Esophagus (tissue), 2 donors: ENCODE measurements around the gene SLC9A4. TPM values are rescaled to one million over a fixed set of nuclear protein-coding genes. Genes with fewer than 3 reads are reported as not detected.

ENCODE experiments used
- H3K27ac ChIP-seq, 2 donors: one replicate each; pipeline ENCODE4 v1.5.1; 2013; ENCODE audit warnings: low read depth in 2 of 2, mild to moderate bottlenecking in 2 of 2, inconsistent platforms in 1 of 2, low read length in 1 of 2, moderate library complexity in 1 of 2
- H3K27me3 ChIP-seq, 2 donors: one replicate each; pipeline ENCODE4 v1.6.1; 2013; ENCODE audit warnings: low read length in 2 of 2, control low read depth in 1 of 2, mild to moderate bottlenecking in 1 of 2; ENCODE audit not compliant: insufficient read depth in 2 of 2, control insufficient read depth in 1 of 2
- H3K36me3 ChIP-seq, 2 donors: one replicate each; pipeline ENCODE4 v1.6.1; 2013; ENCODE audit warnings: low read length in 1 of 2; ENCODE audit not compliant: control insufficient read depth in 2 of 2, insufficient read depth in 2 of 2
- H3K4me1 ChIP-seq, 2 donors: one replicate each; pipeline ENCODE4 v1.6.1; 2013; ENCODE audit warnings: low read length in 1 of 2; ENCODE audit not compliant: control insufficient read depth in 2 of 2, insufficient read depth in 2 of 2
- H3K4me3 ChIP-seq, 2 donors: one replicate each; pipeline ENCODE4 v1.5.1; 2013; ENCODE audit warnings: low read length in 2 of 2, mild to moderate bottlenecking in 2 of 2, low read depth in 1 of 2, moderate library complexity in 1 of 2
- H3K9me3 ChIP-seq, 2 donors: one replicate each; pipeline ENCODE4 v1.6.1; 2013; ENCODE audit warnings: mild to moderate bottlenecking in 2 of 2, low read depth in 1 of 2, low read length in 1 of 2, moderate library complexity in 1 of 2; ENCODE audit not compliant: control insufficient read depth in 2 of 2, insufficient read depth in 1 of 2
- WGBS, 2 donors: extraction: QIAGEN DNeasy Blood & Tissue Kit; methylation state at CpG; one replicate each; pipeline ENCODE4 v1.1.7; 2013; 5-methylcytosine and 5-hydroxymethylcytosine counted together
- polyA plus RNA-seq, 2 donors: library from polyadenylated mRNA; stranded (reverse); fragments of 200-250 nt; gene quantifications; one replicate each; pipeline ENCODE4 v1.2.3, GENCODE V29; 2013
- donor health status: healthy with polysubstance abuse.
- donor health status: Bipolar disorder and iron deficiency.

SLC9A4 gene
- polyA plus RNA-seq, 2 donors: 1.8 to 2.0 TPM

DNA sequence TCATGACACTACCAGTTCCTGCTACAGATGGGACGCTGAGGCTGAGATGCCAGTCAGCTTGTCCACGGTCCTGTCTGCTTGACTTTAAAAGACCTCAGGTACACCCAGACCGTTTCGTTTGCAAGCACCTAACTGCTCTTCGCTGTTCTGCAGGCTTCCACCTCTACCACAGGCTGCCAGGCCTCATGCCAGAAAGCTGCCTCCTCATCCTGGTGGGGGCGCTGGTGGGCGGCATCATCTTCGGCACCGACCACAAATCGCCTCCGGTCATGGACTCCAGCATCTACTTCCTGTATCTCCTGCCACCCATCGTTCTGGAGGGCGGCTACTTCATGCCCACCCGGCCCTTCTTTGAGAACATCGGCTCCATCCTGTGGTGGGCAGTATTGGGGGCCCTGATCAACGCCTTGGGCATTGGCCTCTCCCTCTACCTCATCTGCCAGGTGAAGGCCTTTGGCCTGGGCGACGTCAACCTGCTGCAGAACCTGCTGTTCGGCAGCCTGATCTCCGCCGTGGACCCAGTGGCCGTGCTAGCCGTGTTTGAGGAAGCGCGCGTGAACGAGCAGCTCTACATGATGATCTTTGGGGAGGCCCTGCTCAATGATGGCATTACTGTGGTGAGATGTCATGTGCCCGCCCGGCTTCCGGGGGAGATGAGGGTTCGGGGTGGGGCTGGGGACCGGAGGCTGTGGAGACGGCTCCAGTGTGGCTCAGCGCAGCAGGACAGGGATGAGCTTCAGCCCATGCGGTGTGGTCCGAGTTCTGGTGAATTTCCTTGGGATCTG is 5.9 kb downstream of the SLC9A4 start:
- no peak overlapping the region for H3K4me3 ChIP-seq
- H3K27me3 ChIP-seq: no peaks in the 10 kb centered on the region
- H3K27ac ChIP-seq: no peak overlapping the region
- H3K9me3 ChIP-seq: no peaks in the 10 kb centered on the region
- WGBS, 2 donors: 88 to 93% methylated on average over 36 of the region's 36 CpGs
- no peaks in the 10 kb centered on the region for H3K4me1 ChIP-seq
- no peaks in the 10 kb centered on the region for H3K36me3 ChIP-seq

DNA sequence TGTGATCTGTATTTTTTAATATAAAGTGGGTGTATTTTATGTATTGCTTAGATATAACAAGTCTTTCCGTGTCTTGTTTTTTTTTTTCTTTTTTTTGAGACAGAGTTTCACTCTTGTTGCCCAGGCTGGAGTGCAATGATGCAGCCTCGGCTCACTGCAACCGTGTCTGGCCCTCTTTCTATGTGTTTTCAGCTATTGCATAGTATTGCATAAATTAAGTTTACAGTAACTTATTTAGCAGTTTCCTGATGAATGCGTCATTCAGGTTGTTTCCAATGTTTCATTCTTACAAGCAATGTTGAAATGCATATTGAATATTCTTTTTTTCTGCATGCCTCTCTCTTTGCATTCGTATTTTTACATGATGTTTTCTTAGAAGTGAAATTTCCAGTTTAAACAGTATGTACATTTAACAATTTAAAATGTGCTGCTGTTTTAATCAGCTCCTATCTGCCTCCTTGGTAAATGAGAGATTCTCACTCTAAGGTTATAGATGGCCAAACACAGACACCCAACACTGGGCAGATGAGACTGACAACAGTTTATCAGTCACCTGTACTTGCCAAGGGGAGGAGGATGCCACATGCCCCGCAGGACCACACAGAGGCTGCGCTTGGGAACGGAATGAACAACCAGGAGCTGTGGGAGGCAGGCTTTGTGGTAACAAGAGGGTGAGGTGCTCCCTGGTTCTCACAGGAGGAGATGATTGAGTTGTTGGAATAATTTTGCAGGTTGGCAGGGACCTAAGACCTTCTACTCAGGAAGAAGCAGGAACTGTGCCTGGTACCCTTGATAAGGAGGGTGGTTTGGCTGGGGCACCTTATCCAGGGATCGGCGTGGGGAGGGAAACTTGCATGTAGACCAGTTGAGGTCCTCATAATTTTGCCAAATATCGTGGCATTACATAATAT is 7.5 kb downstream of the SLC9A4 start:
- H3K36me3 ChIP-seq: no peaks in the 10 kb centered on the region
- H3K4me1 ChIP-seq: no peaks in the 10 kb centered on the region
- no peak overlapping the region for H3K27ac ChIP-seq
- no peaks in the 10 kb centered on the region for H3K27me3 ChIP-seq
- WGBS, 2 donors: 79 to 83% methylated on average over 11 of the region's 11 CpGs
- no peaks in the 10 kb centered on the region for H3K9me3 ChIP-seq
- no peak overlapping the region for H3K4me3 ChIP-seq

DNA sequence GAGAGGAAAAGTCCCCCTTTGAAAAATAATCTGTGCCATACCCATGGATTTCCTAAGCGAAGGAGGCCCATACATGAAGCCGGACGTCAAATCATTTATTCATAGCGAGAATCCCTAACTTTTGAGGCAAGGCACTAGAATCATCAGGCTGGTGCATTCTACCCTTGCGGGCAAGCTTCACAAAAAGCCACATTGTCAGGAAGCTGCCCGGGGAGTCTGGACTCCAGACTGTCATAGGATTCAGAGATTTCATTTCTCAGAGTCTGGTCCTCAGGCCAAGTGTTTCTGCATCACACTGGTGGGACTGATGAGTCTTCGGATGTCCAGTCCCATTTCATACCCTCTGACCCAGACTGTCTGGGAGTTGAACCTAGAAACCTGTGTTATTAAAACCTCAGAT is 8.9 kb downstream of the SLC9A4 start:
- Histone ChIP-seq H3K4me1 (peaks cover 0 to 7% of the 10 kb centered on the region in 2 donors), H3K4me3 (no peak overlapping the region), H3K36me3 (no peaks in the 10 kb centered on the region), H3K27ac (no peak overlapping the region), H3K27me3 (no peaks in the 10 kb centered on the region), H3K9me3 (no peaks in the 10 kb centered on the region)
- 76 to 77% methylated on average over 7 of the region's 7 CpGs for WGBS, 2 donors

DNA sequence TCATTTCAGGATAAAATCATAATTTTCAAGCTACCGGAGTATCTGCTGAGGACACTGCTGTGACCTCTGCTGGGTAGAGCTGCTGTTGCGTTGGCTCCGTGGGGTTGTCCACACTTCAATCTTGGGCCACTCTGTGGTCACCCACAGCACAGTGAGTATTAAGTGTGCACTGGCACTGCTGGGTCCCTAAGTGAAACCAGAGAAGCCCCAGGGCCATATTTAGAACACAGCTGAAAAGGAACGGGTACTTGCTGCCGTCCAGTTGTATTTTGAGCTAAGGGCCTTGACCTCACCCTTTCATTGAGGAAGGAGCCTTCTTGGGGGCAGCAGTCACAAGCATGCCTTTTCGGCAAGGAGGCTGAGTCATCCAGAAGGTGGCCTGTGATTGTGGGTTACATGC is 10.1 kb downstream of the SLC9A4 start:
- 85 to 86% methylated on average over 6 of the region's 6 CpGs for WGBS, 2 donors
- H3K4me3 ChIP-seq: no peak overlapping the region
- no peaks in the 10 kb centered on the region for H3K36me3 ChIP-seq
- no peaks in the 10 kb centered on the region for H3K27me3 ChIP-seq
- H3K4me1 ChIP-seq: peaks cover 0 to 14% of the 10 kb centered on the region in 2 donors
- no peak overlapping the region for H3K27ac ChIP-seq
- no peaks in the 10 kb centered on the region for H3K9me3 ChIP-seq

DNA sequence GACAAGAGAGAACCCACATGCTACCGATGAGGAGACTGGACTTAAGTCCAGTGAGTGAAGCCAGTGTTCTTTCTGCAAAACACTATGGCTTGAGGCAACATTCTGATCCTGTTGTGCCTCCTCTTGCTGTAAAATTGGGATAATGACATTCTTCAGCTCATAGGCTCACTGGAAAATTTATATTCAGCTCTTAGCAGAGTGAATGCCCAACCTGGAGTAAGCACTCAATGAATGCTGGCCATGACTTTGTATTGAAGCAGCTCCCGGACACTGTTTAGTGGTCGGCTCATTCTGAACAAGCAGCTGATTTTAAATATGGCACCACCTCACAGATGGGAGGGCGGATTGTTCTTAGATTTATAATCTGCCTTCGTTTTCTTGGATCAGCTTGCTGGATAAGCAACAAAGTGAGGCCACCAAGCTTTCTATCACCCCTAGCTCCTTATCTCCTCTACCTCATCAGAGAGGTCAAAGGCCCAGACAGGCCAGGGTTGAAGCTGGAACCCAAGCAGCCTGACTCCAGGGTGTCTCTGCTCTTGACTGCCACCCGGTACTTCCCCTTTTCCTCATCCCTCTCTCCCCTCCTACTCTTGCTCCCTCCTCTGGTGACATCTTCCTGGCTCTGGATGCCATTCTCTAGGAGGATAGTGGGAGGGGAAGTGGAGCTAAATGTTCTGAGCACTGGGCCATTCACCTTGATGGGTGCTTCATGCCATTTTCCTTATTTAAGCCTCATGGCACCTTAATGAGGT is 11.5 kb downstream of the SLC9A4 start:
- H3K4me1 ChIP-seq: peaks cover 0 to 14% of the 10 kb centered on the region in 2 donors
- no peaks in the 10 kb centered on the region for H3K36me3 ChIP-seq
- no peak overlapping the region for H3K27ac ChIP-seq
- WGBS, 2 donors: 83 to 85% methylated on average over 6 of the region's 6 CpGs
- no peaks in the 10 kb centered on the region for H3K9me3 ChIP-seq
- H3K4me3 ChIP-seq: no peak overlapping the region
- no peaks in the 10 kb centered on the region for H3K27me3 ChIP-seq

DNA sequence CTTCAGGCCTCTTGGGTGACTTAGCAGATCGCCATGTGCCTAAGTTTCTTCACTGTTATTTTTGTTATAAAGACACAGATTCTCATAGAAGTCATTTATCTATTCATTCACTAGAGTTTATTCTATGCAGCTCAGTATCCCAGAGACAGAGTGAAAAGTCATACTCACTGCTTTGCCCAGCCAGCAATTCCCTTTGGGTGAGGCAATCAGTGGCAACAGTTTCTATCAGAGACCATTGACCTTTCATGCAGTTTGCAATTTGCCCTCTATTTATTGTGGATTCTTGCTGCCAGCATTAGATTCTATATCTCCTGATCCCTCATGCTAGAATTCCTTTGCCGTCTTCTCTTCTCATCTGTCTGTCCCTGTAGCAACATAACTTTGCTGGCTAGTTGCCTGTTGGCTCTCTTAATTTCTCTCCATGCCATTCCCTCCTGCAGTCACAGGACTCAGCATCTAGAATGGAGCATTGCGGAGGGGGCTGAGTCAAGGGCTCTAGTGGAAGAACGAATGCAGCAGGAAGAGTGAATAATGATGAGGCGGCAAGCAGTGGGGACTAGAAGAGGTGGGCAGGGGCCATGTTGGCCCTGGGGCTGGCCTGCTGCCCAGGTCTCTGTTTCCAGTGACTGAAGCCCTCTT is 12.2 kb downstream of the SLC9A4 start:
- H3K4me3 ChIP-seq: no peak overlapping the region
- no peaks in the 10 kb centered on the region for H3K9me3 ChIP-seq
- 74 to 79% methylated on average over 5 of the region's 5 CpGs for WGBS, 2 donors
- H3K27me3 ChIP-seq: no peaks in the 10 kb centered on the region
- no peaks in the 10 kb centered on the region for H3K36me3 ChIP-seq
- H3K27ac ChIP-seq: no peak overlapping the region
- H3K4me1 ChIP-seq: peaks cover 0 to 14% of the 10 kb centered on the region in 2 donors

DNA sequence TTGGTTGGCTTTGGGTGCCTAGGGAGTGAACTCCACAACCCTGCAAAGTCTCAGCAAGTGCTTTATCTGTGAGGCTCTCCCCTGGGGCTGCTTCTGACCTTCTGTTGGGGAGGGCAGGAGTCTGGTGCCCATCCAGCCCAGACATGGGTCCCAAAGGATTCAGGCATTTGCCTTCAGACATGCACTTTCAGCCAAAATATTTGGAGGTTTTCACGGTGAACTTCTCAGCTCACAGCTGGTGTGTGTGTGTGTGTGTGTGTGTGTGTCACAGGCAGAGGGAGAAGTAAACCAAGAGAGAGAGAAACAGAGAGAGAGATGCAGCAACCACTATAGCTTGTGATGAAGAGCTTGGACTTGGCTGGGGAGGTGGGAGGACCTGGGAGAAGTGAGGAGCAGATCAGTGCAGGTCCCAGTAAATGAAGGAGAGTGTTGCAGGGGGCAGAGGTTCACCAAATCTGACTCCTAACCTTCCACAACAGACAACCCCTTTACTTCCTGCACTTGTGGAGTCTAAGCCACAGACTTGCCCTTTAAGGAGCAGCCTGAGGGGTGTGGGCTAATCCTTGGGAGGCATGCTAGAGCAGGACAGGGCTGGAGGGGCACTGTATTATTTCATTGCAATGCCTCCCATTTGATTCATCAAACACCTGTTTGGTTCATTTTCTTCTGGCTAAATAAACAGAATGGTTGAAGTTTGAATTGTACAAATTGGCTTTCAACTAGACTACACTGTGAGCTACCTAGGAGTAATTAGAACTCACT is 14.1 kb downstream of the SLC9A4 start:
- Histone ChIP-seq H3K4me3 (no peak overlapping the region), H3K4me1 (peaks cover 0 to 14% of the 10 kb centered on the region in 2 donors), H3K27ac (peak overlapping the region; percentile 86 to 87), H3K27me3 (no peaks in the 10 kb centered on the region), H3K36me3 (no peaks in the 10 kb centered on the region), H3K9me3 (no peaks in the 10 kb centered on the region)
- 41 to 64% methylated on average over 1 of the region's 1 CpG for WGBS, 2 donors

DNA sequence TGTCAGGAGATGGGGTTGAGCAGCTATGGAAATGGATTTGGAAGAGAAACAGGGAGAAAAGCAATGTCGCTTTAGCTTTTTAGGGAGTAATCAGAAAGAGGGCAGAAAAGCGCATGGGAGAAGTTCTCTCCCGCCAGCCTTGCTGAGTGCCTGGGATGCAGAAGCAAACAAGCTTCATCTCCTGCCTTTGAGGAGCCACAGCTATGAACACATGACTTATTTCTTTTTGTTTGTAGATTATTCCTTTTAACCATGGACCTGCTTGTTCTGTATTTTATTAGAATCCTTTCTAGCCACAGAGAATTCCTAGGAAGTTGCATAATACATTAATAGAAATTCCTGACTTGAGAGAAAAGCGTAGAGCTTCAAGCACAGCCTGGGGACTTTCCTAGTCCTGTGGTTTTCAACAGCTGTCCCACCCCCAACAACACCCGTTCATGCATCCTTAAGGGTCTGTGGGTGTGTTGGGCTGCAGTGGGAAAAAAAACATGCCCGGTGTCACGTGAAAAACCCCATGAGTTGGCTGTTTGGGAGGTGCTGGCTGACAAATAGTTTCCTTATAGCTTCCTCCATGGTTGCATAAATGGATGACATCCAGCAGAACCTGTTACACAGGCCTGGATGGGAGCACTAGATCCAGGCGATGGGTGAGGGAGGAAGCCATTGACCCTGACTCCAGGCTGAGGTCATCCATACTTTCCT is 14.9 kb downstream of the SLC9A4 start:
- WGBS, 2 donors: 44 to 47% methylated on average over 8 of the region's 8 CpGs
- H3K9me3 ChIP-seq: no peaks in the 10 kb centered on the region
- H3K4me1 ChIP-seq: peaks cover 0 to 14% of the 10 kb centered on the region in 2 donors
- no peaks in the 10 kb centered on the region for H3K27me3 ChIP-seq
- H3K36me3 ChIP-seq: no peaks in the 10 kb centered on the region
- peak overlapping the region; percentile 86 to 95 for H3K27ac ChIP-seq
- no peak overlapping the region for H3K4me3 ChIP-seq
